Measurements from ENCODE around the gene SLC39A11.

Gene SLC39A11

GRCh38 chr17:73123606-73124320 lies 31.3 kb upstream of the SLC39A11 start:
- in situ Hi-C loops (cut with MboI; ENCODE audit: low pct_unique_long_range_greater_than_20kb, low sequenced_read_pairs, unreplicated experiment) = no loop called here

DNA sequence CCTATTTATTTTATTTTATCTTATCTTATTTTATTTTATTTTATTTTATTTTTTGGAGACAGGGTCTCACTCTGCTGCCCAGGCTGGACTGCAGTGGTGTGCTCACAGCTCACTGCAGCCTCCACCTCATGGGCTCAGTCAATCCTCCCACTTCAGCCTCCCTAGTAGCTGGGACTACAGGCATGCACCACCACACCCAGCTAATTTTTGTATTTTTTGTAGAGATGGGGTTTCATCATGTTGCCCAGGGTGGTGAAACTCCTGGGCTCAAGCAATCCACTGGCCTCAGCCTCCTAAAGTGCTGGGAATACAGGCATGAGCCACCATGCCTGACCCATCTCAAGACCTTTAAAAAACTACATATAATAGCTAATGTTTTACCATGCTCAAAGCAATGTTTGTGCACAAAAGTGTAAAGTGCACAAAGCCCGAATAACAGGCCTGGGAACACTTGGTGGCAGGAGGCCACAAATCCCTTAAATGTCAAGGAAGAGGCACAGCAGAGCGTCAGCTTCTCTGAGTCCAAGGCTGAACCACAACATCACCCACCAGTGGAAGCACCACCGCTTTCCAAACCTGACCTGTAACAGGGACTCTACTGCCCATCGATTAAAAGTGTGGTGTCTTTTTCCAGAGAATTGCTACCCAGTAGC lies 30.6 kb upstream of the SLC39A11 start:
- no peak for TF ChIP-seq CTCF (IDR thresholded peaks at IDR 0.05; ENCODE audit: extremely low read depth, insufficient read depth, missing control alignments)
- in situ Hi-C loops (cut with MboI; ENCODE audit: low pct_unique_long_range_greater_than_20kb, low sequenced_read_pairs, unreplicated experiment) = no loop called here
- no peak for DNase-seq (ENCODE audit: low spot score)

More at GRCh38 chr17:73123606-73124320, 31.3 kb upstream of the SLC39A11 start:
- DNase-seq (ENCODE audit: low spot score) = no peak
- TF ChIP-seq CTCF (IDR thresholded peaks at IDR 0.05; ENCODE audit: extremely low read depth, insufficient read depth, missing control alignments) = no peak

DNA sequence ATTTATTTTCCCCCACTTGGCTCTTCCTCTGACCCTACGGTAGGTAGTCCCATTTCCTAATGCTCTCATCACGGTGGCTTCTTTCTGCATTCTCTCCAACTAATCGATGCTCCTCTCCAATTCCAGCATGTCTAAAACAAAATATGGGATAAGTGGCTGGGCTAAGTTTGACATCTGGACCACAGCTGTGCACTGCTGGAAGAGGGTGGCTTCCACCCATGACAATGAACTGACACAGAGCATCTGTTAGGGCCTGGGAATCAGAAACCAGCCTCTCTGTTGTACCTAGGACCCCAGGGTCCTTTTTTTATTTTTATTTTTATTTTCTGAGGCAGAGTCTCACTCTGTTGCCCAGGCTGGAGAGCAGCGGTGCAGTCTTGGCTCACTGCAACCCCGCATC lies 29.0 kb upstream of the SLC39A11 start:
- DNase-seq (ENCODE audit: low spot score) = no peak
- no peak for TF ChIP-seq CTCF (IDR thresholded peaks at IDR 0.05; ENCODE audit: extremely low read depth, insufficient read depth, missing control alignments)
- in situ Hi-C loops (cut with MboI; ENCODE audit: low pct_unique_long_range_greater_than_20kb, low sequenced_read_pairs, unreplicated experiment) = no loop called here

DNA sequence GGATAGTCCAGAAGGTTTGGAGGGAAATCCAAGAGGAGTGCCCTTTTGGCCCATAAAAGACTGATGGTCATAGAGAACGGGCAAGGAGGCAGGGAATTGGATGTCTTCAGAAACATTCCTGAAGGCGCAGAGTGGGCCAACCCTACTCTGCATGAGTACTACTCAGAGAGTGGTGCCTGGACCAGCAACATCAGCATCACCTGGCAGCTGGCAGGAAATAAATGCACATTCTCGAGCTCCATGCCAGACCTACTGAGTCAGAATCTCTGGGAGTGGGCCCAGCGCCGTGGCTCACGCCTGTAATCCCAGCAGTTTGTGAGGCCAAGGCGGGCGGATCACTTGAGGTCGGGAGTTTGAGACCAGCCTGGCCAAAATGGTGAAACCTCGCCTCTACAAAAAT lies 27.1 kb upstream of the SLC39A11 start:
- TF ChIP-seq CTCF (IDR thresholded peaks at IDR 0.05; ENCODE audit: extremely low read depth, insufficient read depth, missing control alignments) = no peak

DNA sequence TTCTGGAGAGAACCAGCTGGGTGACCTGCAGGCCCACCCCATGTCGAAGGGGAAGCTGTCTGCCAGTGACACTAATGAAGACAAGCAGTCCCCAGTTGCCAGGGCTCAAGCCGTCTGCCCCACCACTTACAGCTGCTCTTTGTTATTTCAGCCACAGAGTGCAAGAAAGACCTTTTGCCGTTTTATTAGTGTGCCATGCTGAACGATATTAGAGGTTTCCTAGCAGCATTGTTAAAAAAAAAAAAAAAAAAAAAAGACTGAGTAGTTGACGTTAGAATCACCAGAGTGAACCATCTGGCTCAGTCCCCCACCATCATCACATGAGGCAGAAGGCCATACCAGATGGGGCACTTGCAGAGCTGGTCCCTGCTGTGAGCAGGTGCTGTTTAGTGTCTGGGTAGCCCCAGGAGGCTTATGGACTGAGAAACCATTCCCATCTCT lies 26.5 kb upstream of the SLC39A11 start:
- in situ Hi-C loops (cut with MboI; ENCODE audit: low pct_unique_long_range_greater_than_20kb, low sequenced_read_pairs, unreplicated experiment) = no loop called here
- TF ChIP-seq CTCF (IDR thresholded peaks at IDR 0.05; ENCODE audit: extremely low read depth, insufficient read depth, missing control alignments) = no peak
- DNase-seq (ENCODE audit: low spot score) = no peak

More for the DNA sequence above, 27.1 kb upstream of the SLC39A11 start:
- DNase-seq (ENCODE audit: low spot score) = no peak
- in situ Hi-C loops (cut with MboI; ENCODE audit: low pct_unique_long_range_greater_than_20kb, low sequenced_read_pairs, unreplicated experiment) = no loop called here

DNA sequence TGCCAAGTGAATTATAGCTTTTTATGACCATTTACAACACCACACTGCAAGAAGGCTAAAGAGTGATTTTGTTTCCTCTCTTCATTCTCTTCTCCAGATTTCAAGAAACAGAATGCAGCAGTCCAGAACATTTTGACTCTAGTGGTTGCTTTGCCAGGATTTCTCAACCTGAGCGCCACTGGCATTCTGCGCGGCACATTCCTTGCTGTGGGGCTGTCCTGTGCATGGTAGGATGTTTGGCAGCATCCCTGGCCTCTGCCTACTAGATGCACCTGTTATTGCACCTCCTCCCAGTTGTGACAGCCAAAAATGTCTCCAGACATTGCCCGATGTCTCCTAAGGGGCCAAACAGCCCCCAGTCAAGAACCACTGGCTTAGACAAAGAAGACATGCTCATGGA lies 25.7 kb upstream of the SLC39A11 start:
- in situ Hi-C loops (cut with MboI; ENCODE audit: low pct_unique_long_range_greater_than_20kb, low sequenced_read_pairs, unreplicated experiment) = no loop called here
- no peak for TF ChIP-seq CTCF (IDR thresholded peaks at IDR 0.05; ENCODE audit: extremely low read depth, insufficient read depth, missing control alignments)
- DNase-seq (ENCODE audit: low spot score) = no peak
